PC-9 (cell line): ENCODE data around the gene EPC2. TPM values are rescaled to one million over a fixed set of nuclear protein-coding genes. Genes with fewer than 3 reads are reported as not detected.

Source experiments
- BruUV-seq: library from RNA; stranded (reverse); fragments of 400-500 nt; replicated peaks from 2 replicates; lab custom pipeline; 2021; lab: Mats Ljungman, UMichigan
- CTCF ChIA-PET: fragments of 300-600 bp; sonication (Branson Sonifier 250); formaldehyde crosslinking; loops from one replicate; lab custom pipeline; 2022; ENCODE audit warnings: antibody characterized with exemption; lab: Charles Lee
- POLR2A ChIA-PET: fragments of 300-600 bp; sonication (Branson Sonifier 250); formaldehyde crosslinking; loops from one replicate; lab custom pipeline; 2022; ENCODE audit warnings: antibody characterized with exemption; ENCODE audit not compliant: unreplicated experiment; lab: Charles Lee
- DNase-seq, 2 experiments: peaks; one replicate each; pipeline versions ENCODE4 v3.0.0 to v3.0.0-alpha.2; 2015 to 2022; ENCODE audit warnings: mixed read lengths in 1 of 2
- H2AFZ ChIP-seq: fragments of 200-600 bp; sonication (generic); 2 replicates; pipeline ENCODE4 v1.8.1; 2017; ENCODE audit warnings: antibody characterized with exemption
- H3F3A ChIP-seq: fragments of 200-600 bp; sonication (generic); 2 replicates; pipeline ENCODE4 v1.8.1; 2017; ENCODE audit warnings: antibody characterized with exemption, mild to moderate bottlenecking, low read depth; ENCODE audit not compliant: insufficient read depth
- H3K27ac ChIP-seq: fragments of 200-600 bp; sonication (generic); 2 replicates; pipeline ENCODE4 v1.6.1; 2016; ENCODE audit warnings: mixed run types
- H3K27me3 ChIP-seq: fragments of 200-600 bp; sonication (generic); 2 replicates; pipeline ENCODE4 v1.6.1; 2016; ENCODE audit warnings: low read depth, mixed run types; ENCODE audit not compliant: insufficient read depth
- H3K36me3 ChIP-seq: fragments of 200-600 bp; sonication (generic); 2 replicates; pipeline ENCODE4 v1.6.1; 2016; ENCODE audit warnings: low read depth, mixed run types
- H3K4me1 ChIP-seq: fragments of 200-600 bp; sonication (generic); replicated peaks from 2 replicates; pipeline ENCODE4 v1.6.1; 2016; ENCODE audit warnings: mixed run types; ENCODE audit not compliant: insufficient read depth
- H3K4me2 ChIP-seq: fragments of 200-600 bp; sonication (generic); 2 replicates; pipeline ENCODE4 v1.6.1; 2017; ENCODE audit warnings: mixed run types
- H3K4me3 ChIP-seq: fragments of 200-600 bp; sonication (generic); 2 replicates; pipeline ENCODE4 v1.6.1; 2016; ENCODE audit warnings: mixed run types
- H3K79me2 ChIP-seq: fragments of 200-600 bp; sonication (generic); 2 replicates; pipeline ENCODE4 v1.6.1; 2017; ENCODE audit warnings: low read depth, mixed run types
- H3K9me2 ChIP-seq: fragments of 200-600 bp; sonication (generic); 2 replicates; pipeline ENCODE4 v1.8.1; 2017; ENCODE audit warnings: mild to moderate bottlenecking; ENCODE audit not compliant: insufficient read depth
- H3K9me3 ChIP-seq: fragments of 200-600 bp; sonication (generic); 2 replicates; pipeline ENCODE4 v1.8.1; 2016; ENCODE audit warnings: low read depth; ENCODE audit not compliant: insufficient read depth
- H4K20me1 ChIP-seq: fragments of 200-600 bp; sonication (generic); 2 replicates; pipeline ENCODE4 v1.8.1; 2017; ENCODE audit not compliant: insufficient read depth
- EZH2 ChIP-seq: fragments of 200-600 bp; sonication (generic); IDR thresholded peaks from 2 replicates; pipeline ENCODE4 v1.8.0; 2017; ENCODE audit warnings: antibody characterized with exemption, low read depth
- intact Hi-C: fragments of 100-400 bp; cut with micrococcal nuclease; formaldehyde crosslinking; loops from one replicate; pipeline ENCODE4 v1.10.0; 2022; ENCODE audit not compliant: unreplicated experiment
- total RNA-seq: library from RNA; stranded (reverse); gene quantifications from 2 replicates; pipeline ENCODE4 v1.2.3, GENCODE V29; 2021
- TF ChIP-seq, protein P1 (sequence below): fragments of 200-600 bp; sonication (generic); conservative IDR thresholded peaks from 2 replicates; pipeline ENCODE4 v1.6.1; 2017; ENCODE audit warnings: mixed run types, antibody characterized with exemption, mild to moderate bottlenecking, moderate library complexity

EPC2 gene
- total RNA-seq, 1 experiment from 2014 or later: 29.8 TPM

DNA sequence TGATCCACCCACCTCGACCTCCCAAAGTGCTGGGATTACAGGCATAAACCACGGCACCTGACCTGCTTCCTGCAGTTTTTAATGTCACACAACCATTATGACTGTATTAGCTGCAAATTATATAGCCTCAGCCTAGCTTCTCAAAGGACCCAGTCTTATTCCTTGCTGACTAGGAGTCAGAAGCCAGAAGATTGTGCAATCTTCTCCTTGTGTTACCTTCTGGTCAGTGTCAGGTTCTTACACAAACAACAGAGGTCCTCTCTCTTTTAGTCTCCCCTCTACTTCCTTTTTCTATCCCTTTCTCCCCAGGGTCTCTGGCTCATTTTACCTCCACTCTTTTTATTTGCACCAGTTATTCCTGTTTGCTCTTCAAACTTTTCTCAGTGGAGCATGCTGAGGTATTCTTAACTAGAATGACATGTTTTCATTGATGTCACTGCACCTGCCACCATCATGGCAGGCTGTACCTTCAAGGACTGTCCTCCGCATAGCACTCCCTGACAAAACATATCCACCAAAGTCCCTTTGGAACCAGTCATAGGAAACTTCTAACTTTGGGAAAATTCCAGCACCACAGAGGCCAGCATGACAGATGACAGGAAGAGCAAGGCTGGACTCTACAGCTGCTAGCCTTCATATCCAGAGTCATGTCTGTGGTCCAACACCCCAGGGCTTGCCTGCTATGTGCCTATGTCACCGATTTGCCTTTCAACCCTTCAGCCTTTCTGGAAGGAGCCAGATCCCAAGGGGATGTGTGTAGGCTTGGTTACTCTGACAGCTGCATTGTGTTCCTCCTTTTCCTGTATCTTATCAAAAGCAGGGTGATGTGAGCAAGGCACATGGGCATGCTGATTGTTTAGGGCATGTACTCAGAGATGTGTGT lies 45.2 kb upstream of the EPC2 start:
- H3K27me3 ChIP-seq: no peaks in the 10 kb centered on the region
- no peaks in the 10 kb centered on the region for H4K20me1 ChIP-seq
- no peak for TF ChIP-seq EZH2
- TF ChIP-seq, protein P1, sequence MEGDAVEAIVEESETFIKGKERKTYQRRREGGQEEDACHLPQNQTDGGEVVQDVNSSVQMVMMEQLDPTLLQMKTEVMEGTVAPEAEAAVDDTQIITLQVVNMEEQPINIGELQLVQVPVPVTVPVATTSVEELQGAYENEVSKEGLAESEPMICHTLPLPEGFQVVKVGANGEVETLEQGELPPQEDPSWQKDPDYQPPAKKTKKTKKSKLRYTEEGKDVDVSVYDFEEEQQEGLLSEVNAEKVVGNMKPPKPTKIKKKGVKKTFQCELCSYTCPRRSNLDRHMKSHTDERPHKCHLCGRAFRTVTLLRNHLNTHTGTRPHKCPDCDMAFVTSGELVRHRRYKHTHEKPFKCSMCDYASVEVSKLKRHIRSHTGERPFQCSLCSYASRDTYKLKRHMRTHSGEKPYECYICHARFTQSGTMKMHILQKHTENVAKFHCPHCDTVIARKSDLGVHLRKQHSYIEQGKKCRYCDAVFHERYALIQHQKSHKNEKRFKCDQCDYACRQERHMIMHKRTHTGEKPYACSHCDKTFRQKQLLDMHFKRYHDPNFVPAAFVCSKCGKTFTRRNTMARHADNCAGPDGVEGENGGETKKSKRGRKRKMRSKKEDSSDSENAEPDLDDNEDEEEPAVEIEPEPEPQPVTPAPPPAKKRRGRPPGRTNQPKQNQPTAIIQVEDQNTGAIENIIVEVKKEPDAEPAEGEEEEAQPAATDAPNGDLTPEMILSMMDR: no peak
- peak in 1 of 2 experiments; percentile 37 for DNase-seq
- no peak overlapping the region for H2AFZ ChIP-seq
- H3K27ac ChIP-seq: no peak overlapping the region
- CTCF ChIA-PET: no interaction called here
- H3K79me2 ChIP-seq: no peaks in the 10 kb centered on the region
- H3K9me2 ChIP-seq: no peaks in the 10 kb centered on the region
- no peak overlapping the region for H3K4me2 ChIP-seq
- intact Hi-C loops: no loop called here
- H3K4me3 ChIP-seq: no peak overlapping the region
- no TSS peak for BruUV-seq
- POLR2A ChIA-PET: no interaction called here
- no peaks in the 10 kb centered on the region for H3K9me3 ChIP-seq
- no peaks in the 10 kb centered on the region for H3K36me3 ChIP-seq
- H3K4me1 ChIP-seq: no peaks in the 10 kb centered on the region
- no peaks in the 10 kb centered on the region for H3F3A ChIP-seq

DNA sequence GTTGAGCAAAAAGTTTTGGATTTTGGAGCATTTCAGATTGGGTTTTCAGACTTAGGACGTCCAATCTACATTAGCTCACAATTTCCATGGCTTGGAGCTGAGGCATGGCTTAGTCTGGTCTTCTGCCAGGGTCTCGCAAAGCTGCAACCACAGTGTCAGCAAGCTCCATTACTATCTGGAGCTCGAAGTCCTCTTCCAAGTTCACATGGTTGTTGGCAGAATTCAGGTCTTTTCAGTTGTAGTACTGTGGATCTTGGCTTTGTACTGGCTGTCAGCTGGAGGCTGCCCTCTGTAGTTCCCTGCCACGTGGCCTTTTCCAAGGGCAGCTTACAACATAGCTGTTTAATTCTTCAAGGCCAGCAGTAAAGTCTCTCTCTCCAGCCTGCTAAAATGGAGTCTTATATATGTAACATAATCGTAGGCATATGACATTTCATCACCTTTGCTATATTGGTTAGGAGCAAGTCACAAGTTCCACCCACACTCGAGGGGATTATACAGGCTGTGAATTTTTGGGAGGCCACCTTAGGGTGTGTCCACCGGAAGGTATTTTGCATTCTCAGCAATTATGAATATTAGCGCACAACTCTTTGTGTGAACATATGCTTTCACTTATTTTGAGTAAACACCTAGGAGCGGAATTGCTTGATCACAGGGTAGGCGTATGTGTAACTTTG lies 41.5 kb upstream of the EPC2 start:
- POLR2A ChIA-PET: no interaction called here
- H3K79me2 ChIP-seq: no peaks in the 10 kb centered on the region
- H3K4me1 ChIP-seq: peaks cover 14% of the 10 kb centered on the region
- no peaks in the 10 kb centered on the region for H4K20me1 ChIP-seq
- H3K27ac ChIP-seq: no peak overlapping the region
- CTCF ChIA-PET: no interaction called here
- no peak overlapping the region for H2AFZ ChIP-seq
- no peaks in the 10 kb centered on the region for H3K9me2 ChIP-seq
- no peaks in the 10 kb centered on the region for H3K27me3 ChIP-seq
- no peaks in the 10 kb centered on the region for H3K36me3 ChIP-seq
- no peak for DNase-seq
- H3K4me2 ChIP-seq: no peak overlapping the region
- H3K4me3 ChIP-seq: no peak overlapping the region
- no peaks in the 10 kb centered on the region for H3K9me3 ChIP-seq
- BruUV-seq: no TSS peak
- peaks cover 3% of the 10 kb centered on the region; the same call in 1 of the 2 replicates for H3F3A ChIP-seq
- no peak for TF ChIP-seq EZH2
- intact Hi-C loops: no loop called here

DNA sequence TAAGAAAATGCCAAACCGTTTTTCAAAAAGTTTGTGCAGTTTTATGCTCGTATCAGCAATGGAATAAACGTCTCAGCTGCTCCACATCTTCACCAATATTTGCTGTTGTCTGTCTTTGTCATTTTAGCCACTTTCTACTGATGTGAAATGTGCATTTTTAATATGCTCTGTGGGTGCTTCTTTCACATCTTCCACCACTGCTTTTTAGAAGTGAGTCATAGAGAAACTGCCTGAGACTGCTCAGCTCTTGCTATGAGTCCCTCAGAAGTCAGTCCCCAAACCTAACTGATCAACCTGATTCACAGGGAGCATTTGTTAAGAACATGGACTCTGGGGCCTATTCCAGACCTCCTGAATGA lies 41.0 kb upstream of the EPC2 start:
- intact Hi-C loops: no loop called here
- DNase-seq: no peak
- Histone ChIP-seq H3K9me2 (no peaks in the 10 kb centered on the region), H3K4me3 (no peak overlapping the region), H3K4me2 (no peak overlapping the region), H3K4me1 (peaks cover 18% of the 10 kb centered on the region), H3K27ac (no peak overlapping the region), H3K36me3 (no peaks in the 10 kb centered on the region), H3K27me3 (no peaks in the 10 kb centered on the region), H2AFZ (no peak overlapping the region), H3K9me3 (no peaks in the 10 kb centered on the region), H3F3A (peaks cover 4% of the 10 kb centered on the region; the same call in 1 of the 2 replicates), H3K79me2 (no peaks in the 10 kb centered on the region), H4K20me1 (no peaks in the 10 kb centered on the region)
- CTCF ChIA-PET: no interaction called here
- POLR2A ChIA-PET: no interaction called here
- no peak for TF ChIP-seq EZH2
- TF ChIP-seq, protein P1: no peak
- no TSS peak for BruUV-seq
